ENCODE data around the gene FADS1. TPM values are rescaled to one million over a fixed set of nuclear protein-coding genes. Genes with fewer than 3 reads are reported as not detected.

Gene FADS1
- total RNA-seq, 1 donor from 2014 or later = 33.0 TPM

DNA sequence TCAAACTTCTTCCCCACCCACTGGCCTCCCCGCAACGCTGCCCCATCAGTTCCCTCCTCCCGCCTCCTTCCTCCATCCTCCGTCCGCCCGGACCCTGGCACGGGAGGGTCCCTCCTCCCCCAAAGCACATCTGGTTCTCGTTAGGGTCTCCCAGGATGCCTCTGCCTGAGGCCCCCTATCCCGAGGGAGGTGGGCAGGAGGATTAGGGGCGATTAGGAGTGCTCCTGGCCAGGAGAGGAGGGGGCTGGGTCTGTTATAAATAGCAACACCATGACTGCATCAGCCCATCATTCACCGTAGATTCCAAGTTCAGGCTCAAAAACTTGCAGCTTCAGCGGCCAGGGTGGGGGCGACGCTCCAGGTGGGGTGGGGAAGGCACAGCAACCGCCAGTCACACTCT, 54.0 kb downstream of the FADS1 start:
- DNase-seq (ENCODE audit: low spot score) = peak; percentile 79

DNA sequence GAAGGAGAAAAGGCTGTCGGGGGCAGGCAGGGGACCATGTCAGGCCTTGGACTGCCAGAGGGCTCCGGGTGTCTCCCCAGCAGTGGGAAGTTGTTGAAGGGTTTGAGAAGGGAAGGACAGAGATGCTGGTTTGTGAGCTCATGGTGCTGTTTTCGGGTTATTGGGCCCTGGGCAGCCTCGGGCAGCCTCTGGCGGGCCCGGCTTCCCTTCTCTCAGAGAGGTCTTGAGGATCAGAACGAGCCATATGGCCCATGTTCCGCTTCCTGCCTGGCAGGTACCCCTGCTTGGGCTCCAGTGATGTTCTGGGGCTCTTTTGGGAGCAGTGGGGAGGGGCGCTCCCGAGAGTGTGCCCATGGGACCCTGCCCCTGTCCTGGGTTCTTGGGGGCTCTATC, 54.6 kb downstream of the FADS1 start:
- DNase-seq (ENCODE audit: low spot score) = no peak

DNA sequence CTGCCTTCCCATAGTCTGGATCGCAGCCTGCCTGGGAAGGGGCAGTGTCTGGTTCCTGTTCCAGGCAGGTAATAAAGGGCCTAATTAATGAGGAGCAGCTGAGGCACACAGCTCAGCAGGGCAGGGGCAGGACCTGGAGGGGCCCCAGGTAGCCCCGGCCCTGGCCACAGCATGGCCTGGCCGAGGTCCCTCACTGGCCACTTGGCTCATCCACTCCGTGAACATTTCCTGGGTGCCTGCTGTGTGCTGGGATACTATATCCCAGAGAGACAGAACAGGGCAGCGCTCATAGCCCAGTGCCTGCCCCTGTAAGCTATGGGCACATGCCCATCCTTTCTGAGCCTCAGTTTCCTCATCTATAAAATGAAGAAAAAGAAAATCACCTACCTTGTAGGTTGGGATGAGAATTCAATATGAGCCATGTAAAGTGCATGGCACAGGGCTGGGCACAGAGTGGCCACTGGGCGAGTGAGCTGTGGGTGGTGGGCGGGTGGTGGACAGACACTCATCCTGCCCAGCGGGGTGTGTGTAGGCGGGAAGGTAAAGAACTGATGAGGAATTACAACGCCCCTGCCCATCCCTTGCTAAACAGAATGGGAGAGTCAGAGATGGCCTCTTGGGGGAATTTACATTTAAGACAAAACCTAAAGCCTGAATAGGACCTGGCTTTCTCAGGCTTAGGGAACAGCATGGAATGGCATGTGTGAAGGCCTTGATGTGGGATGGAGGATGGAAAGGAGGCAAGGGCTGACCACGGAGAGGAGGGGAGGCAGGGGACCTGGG, 55.2 kb downstream of the FADS1 start:
- DNase-seq (ENCODE audit: low spot score) = peak; percentile 55

DNA sequence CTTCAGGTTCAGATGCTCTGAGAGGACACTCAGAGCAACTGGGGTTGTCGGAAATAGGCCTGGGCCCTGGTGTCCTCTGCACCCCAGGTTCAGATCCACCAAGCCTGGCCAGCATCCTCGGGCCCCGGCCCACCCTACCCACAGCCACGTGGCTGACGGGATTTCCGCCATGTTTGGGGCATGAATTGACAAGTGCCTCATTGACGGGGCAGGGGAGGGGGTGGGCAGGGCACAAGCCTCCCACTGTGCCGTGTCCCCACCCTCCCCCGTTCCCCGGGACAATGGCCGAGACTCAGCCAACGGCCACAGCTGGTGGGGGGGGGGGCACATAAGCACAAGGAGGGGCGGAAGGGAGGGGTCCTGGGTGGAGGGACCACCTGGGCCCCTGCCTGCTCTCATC, 55.9 kb downstream of the FADS1 start:
- DNase-seq (ENCODE audit: low spot score) = no peak

DNA sequence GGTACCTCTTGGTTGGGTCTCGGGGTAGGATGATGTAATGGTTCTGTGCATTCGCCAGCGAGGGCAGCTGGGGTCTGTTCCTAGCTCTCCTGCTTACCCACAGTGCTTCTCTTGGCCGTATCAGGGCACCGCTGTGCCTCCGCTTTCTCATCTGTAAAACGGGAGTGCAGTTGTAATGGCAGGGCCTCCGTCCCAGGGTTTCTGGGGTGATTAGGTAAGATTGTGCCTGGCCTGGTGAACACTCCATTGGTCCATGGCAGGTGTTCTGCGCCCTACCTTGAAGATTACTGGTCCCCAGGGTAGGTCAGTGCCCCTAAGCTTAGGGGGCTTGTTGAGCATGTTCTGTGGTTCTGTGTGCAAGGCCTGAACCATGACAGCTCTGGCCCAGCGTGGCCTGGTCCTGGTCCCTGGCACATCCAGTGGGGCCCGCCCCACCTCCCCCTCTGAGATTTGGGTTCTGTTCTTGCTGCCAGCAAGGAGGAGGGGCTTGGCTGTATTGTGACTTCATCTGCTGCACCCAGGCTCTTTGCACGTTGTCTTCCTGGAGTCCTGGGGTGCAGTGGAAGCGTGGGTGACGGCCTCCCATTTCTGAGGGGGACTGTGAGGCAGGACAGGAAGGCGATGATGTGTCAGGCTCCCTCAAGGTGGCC, 59.5 kb downstream of the FADS1 start:
- no peak for DNase-seq (ENCODE audit: low spot score)

DNA sequence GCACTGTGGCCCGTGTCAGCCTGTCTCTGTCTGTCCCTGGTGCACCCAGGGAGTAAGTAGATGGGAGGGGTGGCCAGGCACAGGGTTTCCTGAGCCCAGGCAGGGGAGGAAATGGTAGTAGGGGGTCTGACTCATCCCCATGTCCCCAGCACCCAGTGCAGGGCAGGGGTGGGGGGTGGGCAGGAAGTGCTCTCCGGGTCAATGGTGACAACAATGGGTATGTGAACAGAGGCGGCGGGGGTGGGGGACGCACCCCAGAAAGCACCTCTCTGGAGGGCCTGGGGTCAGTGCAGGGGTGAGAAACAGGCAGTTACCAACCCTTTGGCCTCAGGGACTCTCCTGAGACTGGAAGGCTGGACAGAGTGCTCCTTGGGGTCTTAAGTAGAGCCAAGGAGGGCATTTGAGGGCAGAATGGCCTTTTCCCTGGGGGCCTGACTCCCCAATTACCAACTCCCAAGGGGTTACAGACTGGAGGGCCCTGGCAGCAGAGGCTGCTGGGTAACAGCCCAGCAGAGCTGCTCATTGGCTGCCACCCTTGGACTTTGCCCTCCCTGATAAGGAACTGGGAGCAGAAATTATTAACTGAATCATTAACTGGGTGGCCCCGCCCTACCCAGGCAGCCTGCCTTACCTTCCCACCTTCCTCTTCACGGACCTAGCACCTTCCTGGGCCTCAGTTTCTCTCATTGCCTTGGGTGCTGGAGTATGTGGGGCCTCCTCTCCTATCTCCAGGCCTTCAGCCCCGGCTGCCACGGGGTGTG, 60.2 kb downstream of the FADS1 start:
- no peak for DNase-seq (ENCODE audit: low spot score)

DNA sequence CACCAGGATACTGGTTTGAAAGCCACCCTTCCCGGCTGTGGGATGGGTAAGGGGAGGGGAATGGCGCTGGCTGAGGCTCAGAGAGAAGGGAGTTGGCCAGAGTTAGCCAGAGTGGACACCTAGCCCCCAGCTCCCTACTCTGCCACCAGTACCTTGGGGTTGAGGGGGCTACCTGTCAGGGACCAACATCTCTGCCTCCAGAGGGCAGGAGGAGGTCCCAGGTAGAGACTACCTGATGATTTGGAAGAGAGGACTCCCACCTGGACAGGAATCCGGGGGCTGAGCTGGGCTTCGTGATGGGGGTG, 60.7 kb downstream of the FADS1 start:
- DNase-seq (ENCODE audit: low spot score) = no peak

DNA sequence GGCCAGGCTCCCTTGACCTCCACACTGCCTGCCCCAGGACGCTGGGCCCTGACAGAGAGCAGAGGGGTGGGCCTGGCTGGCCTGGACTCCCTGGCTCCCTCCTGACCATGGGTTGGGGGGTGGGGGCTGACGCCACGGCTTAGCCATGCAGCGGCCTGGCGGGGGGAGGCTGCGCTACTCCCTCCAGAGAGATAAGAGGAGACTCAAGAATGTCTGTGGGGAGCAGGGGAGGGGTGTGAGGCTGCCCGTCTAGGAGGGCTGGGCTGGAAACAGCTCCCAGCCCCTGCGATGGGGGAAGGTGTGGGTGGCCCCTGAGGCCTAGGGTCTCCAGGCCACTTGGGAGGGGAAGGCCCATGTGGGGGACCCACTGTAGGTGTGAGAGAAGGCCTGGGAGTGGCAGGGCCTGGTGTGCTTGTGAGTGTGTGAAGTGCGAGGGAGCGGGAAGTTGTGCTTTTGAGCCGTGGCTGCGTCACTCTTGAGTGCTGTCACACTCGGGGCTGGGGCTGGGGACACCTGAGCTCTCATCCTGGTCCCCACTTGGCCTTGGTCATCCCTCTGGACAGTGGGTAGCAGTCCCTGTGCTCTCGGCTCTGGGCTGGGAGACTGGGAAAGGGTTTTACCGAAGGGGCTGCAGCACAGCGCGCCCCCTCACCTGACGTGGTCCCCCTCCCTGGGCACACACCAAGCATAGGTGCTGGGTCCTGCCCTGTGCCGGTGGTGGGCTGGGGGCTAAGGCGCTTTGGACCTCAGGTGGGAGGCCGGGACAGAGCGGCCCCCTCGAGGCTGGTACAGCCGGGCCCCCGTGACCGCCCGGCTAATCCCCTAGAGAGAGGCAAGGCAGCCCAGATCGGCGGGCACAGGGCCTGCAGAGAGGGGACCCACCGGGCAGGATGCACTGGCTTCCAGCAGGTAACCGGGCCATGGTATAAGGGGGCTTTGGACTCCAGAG, 62.0 kb downstream of the FADS1 start:
- peak; percentile 91 for DNase-seq (ENCODE audit: low spot score)

DNA sequence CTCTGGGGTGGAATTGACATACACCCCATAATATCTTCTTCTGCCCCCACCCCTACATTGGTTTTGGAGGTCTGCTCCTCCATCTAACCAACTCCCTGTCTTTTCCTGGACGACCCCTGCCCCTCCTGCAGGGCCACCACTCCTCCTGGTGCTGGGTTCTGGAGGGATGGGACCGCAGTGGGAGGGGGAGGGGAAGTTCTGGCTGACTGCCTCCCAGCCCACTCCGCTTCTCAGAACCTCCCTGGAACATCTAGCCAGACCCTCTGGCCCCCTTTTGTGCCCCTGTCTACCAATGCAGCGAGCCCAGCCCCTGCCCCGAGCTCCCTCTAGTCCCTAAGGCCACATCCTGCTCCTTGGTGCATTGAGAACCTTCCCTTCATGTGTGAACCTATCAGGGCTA, 63.1 kb downstream of the FADS1 start:
- DNase-seq (ENCODE audit: low spot score) = no peak

DNA sequence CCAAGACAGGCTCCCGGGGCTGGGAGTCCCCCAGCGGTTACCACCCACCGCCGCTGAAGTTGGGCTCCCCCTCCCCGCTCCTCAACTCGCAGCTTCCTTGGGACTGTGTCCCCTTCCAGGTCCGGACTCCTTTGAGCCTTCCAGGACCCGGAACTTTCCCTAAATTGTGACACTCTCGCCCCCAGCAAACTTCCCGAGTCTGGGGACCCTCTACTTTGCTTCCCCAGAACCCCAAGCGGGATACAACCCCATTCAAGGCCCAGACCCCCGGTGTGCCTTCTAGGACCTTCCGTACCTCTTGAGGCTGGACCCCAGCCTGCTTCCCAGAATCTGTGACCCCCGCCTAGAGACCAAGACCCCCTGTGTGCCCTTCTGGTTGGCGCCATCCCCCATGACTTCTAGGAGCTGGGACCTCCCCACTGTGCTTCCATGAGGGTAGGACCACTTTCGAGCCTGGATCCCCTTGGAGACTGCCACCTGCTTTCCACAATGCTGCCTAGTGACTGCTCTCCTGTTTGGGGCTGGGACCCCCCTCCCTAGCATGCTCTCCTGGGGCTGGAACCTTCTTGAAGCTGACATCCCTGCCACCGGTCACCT, 63.8 kb downstream of the FADS1 start:
- no peak for DNase-seq (ENCODE audit: low spot score)

DNA sequence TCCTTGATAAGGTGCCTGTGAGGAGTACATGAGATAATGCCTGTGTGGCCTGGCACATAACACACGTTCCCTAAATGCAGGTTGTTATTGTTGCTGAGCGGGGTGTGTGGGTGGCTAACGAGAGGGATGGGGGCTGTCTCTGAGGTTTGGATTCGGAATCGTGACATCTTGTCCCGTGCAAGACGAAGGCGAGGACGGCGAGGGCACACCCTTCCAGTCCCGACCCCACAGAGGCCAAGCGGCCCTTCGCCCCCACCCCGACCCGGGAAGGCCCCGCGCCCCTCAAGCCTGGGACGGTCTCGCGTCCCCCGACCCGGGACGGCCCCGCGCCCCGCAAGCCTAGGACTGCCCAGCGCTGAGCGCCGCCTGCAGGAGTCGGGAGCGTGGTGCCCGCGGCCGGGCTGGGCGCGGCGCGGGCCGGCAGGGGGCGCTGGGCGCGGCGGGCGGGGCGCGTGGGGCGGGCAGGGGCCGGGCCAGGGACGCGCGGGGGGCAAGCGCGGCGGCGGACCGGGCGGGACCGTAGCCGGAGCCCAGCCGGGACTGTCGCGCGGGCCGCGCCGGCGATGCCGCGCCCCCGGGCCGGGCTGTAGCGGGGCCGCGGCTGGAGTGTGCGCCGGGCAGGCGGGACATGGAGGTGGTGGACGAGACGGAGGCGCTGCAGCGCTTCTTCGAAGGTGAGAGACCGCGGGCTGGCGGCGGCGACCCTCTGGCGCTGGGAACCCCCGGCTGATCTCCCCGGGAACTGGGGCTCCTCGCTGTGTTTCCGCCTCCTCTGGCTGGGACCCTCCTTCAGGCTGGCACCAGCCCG, 64.5 kb downstream of the FADS1 start, which contains the start of gene MYRF:
MYRF (plus strand) TSS at position 520 of the 808 bp plus-strand sequence; CDS start at position 629, 109 bp downstream.
- peak; percentile 53 for DNase-seq (ENCODE audit: low spot score)

DNA sequence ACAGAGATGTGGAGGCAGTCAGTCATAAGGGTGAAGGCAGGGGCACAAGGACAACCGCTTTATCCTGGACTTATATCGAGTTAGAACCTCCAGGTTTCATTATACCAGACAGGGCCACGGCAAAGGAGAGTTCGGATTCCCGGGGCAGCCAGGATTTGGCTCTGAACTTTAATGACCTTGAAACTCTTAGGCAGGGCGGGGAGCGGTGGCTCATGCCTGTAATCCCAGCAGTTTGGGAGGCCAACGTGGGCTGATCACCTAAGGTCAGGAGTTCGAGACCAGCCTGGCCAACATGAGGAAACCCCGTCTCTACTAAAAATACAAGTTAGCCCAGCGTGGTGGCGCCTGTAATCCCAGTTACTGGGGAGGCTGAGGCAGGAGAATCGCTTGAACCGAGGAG, 65.4 kb downstream of the FADS1 start:
- no peak for DNase-seq (ENCODE audit: low spot score)

DNA sequence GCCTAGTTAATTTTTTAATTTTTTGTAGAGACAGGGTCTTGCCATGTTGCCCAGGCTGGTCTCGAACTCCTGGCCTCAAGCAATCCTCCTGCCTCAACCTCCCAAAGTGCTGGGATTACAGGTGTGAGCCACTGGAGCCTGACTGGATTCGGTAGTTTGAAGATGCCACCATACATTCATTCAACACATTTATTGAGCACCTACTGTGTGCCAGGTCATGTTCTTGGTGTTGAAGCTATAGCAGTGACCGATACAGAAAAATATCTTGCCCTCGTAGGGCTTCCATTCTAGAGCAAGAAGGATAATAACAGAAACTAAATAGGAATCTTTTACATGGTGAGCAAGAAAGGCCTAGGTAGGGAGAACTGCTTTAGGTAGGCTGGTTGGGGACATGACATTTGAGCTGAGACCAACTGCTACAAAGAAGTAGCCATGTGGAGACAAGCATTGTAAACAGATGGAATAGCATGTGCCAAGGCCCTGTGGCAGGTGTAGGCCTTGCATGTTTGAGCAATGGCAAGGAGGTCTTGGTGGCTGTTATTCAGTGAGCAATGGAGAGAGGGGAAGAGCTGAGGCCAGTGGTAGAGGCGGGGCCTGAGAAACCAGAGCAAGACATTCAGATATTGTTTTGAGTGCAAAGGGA, 66.1 kb downstream of the FADS1 start:
- DNase-seq (ENCODE audit: low spot score) = no peak

Other genes starting within 250 kb of the FADS1 start
- 1.4 TPM for gene SYT7, start 235.9 kb downstream of the FADS1 start, total RNA-seq (ENCODE audit: insufficient read depth, low replicate concordance)
- gene DAGLA, start 136.6 kb downstream of the FADS1 start, total RNA-seq (ENCODE audit: insufficient read depth, low replicate concordance) = 1.4 TPM
- gene MYRF, start 64.4 kb downstream of the FADS1 start, total RNA-seq (ENCODE audit: insufficient read depth, low replicate concordance) = 14.2 TPM
- gene TMEM258, start 24.4 kb downstream of the FADS1 start, total RNA-seq (ENCODE audit: insufficient read depth, low replicate concordance) = 54.7 TPM
- 2.6 TPM for gene FEN1, start 24.1 kb downstream of the FADS1 start, total RNA-seq (ENCODE audit: insufficient read depth, low replicate concordance)
- 46.2 TPM for gene FADS2, start 11.3 kb upstream of the FADS1 start, total RNA-seq (ENCODE audit: insufficient read depth, low replicate concordance)
- 32.0 TPM for gene FADS3, start 74.5 kb upstream of the FADS1 start, total RNA-seq (ENCODE audit: insufficient read depth, low replicate concordance)
- 10.1 TPM for gene RAB3IL1, start 100.6 kb upstream of the FADS1 start, total RNA-seq (ENCODE audit: insufficient read depth, low replicate concordance)
- gene BEST1, start 133.3 kb upstream of the FADS1 start, total RNA-seq (ENCODE audit: insufficient read depth, low replicate concordance) = 7.5 TPM
- 516 TPM for gene FTH1, start 150.6 kb upstream of the FADS1 start, total RNA-seq (ENCODE audit: insufficient read depth, low replicate concordance)